ENCODE measurements around the gene ZMIZ2. TPM values are rescaled to one million over a fixed set of nuclear protein-coding genes. Genes with fewer than 3 reads are reported as not detected.
"Not testable (repeated sequence)": the region's sequence is repeated elsewhere in the genome, so short reads cannot be mapped to it uniquely, and the experiment has no call there.

The ZMIZ2 gene, protein sequence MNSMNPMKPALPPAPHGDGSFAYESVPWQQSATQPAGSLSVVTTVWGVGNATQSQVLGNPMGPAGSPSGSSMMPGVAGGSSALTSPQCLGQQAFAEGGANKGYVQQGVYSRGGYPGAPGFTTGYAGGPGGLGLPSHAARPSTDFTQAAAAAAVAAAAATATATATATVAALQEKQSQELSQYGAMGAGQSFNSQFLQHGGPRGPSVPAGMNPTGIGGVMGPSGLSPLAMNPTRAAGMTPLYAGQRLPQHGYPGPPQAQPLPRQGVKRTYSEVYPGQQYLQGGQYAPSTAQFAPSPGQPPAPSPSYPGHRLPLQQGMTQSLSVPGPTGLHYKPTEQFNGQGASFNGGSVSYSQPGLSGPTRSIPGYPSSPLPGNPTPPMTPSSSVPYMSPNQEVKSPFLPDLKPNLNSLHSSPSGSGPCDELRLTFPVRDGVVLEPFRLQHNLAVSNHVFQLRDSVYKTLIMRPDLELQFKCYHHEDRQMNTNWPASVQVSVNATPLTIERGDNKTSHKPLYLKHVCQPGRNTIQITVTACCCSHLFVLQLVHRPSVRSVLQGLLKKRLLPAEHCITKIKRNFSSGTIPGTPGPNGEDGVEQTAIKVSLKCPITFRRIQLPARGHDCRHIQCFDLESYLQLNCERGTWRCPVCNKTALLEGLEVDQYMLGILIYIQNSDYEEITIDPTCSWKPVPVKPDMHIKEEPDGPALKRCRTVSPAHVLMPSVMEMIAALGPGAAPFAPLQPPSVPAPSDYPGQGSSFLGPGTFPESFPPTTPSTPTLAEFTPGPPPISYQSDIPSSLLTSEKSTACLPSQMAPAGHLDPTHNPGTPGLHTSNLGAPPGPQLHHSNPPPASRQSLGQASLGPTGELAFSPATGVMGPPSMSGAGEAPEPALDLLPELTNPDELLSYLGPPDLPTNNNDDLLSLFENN
- total RNA-seq, result 10 to 100 TPM; 25.0 to 32.9 (median 28.6) TPM
- polyA plus RNA-seq, result 10 to 100 TPM; 11.7 to 16.0 (median 15.3) TPM
- long read RNA-seq, donor 1, partial matches to known transcripts, result 0 of 2 reads
- long read RNA-seq, donor 1, other reads (novel, unspliced or antisense), result 2 of 2 reads
- long read RNA-seq, donor 2, partial matches to known transcripts, result 2 of 14 reads
- long read RNA-seq, donor 2, other reads (novel, unspliced or antisense), result 12 of 14 reads

DNA sequence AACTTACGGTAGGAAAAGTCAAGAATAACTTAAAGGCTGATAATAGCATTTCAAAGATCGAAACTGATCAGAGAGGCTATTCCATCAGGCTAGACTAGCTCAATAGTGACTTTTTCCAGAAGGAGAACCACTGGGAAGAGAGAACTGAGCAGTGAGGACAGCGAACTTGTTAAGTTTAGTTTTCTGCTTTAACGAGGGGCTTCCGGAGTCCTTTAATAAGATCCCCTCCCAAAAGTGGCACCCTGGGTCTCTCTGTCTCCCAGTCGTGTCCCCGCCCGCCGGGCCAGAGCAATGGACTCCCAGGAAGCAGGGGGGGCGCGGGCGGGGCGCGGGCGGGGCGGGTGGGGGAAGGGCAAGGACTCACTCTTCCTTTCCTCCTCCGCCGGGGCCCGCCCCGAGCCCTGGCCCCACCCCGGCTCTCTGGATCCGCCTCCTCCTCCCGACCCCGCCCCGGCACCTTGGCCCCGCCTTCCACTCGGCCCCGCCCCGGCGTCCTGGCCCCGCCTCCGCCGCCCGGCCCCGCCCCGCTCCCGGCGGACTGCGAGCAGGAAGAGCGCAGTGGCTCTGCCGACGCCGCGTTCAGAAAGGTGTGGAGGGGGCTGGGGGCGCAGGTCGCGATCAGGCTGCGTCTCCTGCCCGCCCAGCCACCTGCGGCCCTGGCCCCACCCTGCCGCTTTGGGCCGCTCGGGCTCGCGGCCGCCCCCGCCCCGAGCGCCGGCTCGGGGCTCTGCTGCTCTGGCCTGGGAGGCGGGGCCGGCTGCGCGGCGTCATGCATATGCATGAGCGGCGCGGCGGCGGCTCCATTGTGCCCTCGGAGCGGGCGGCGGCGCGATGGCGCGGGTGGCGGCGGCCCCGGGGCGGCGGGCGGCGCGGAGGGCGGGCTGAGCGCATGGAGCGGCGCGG, at the start of gene ZMIZ2:
TSS of gene ZMIZ2 (plus strand) at position 803 of the 903 bp plus-strand sequence. CDS start 7,403 bp downstream, outside the sequence.
- H3K27me3 ChIP-seq (ENCODE audit: insufficient read depth in 3 of 3, low read length in 2 of 3), result no peaks in the 10 kb centered on the region
- peak within 1 kb of the TSS; percentile 99 for H3K27ac ChIP-seq
- intact Hi-C loops (cut with DNase I), result loop anchor here in 1 of 2 donors (5.0 kb wide), 2 partner anchors 41 to 141 kb away; partner anchors contain the start of gene OGDH
- H3K9me3 ChIP-seq, result no peaks in the 10 kb centered on the region
- peaks cover 15% of the 10 kb centered on the region for H3K4me1 ChIP-seq
- H3K4me3 ChIP-seq, result peak within 1 kb of the TSS; percentile 91
- H3K36me3 ChIP-seq (ENCODE audit: insufficient read depth in 1 of 2, low read depth in 1 of 2), result peaks cover 0 to 5% of the 10 kb centered on the region in 2 donors
- peak; percentile 93 to 97 for DNase-seq
- TF ChIP-seq, protein P1, sequence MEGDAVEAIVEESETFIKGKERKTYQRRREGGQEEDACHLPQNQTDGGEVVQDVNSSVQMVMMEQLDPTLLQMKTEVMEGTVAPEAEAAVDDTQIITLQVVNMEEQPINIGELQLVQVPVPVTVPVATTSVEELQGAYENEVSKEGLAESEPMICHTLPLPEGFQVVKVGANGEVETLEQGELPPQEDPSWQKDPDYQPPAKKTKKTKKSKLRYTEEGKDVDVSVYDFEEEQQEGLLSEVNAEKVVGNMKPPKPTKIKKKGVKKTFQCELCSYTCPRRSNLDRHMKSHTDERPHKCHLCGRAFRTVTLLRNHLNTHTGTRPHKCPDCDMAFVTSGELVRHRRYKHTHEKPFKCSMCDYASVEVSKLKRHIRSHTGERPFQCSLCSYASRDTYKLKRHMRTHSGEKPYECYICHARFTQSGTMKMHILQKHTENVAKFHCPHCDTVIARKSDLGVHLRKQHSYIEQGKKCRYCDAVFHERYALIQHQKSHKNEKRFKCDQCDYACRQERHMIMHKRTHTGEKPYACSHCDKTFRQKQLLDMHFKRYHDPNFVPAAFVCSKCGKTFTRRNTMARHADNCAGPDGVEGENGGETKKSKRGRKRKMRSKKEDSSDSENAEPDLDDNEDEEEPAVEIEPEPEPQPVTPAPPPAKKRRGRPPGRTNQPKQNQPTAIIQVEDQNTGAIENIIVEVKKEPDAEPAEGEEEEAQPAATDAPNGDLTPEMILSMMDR (IDR thresholded peaks at IDR 0.05), result no peak
- ATAC-seq, result peak; percentile 98 to 99 (median 98)
- 1 to 2% (median 1%) methylated on average over 38 to 92 of the region's 92 CpGs for WGBS, 3 donors

DNA sequence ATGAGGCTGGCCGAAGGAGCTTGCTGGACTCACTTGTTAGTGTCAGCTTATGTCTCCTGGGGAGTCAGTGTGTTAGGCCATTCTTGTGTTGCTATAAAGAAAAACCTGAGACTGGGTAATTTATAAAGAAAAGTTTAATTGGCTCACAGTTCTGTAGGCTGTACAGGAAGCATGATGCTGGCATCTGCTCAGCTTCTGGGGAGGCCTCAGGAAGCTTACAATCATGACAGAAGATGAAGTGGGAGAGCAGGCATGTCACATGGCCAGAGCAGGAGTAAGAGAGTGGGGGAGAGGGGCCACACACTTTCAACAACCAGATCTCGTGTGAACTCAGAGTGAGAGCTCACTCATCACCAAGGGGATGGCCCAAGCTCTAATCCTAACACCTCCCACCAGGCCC, 49.0 kb upstream of the ZMIZ2 start:
- ATAC-seq; intact Hi-C loops (cut with DNase I); H3K27ac ChIP-seq; H3K27me3 ChIP-seq (ENCODE audit: insufficient read depth in 3 of 3, low read length in 2 of 3); H3K4me1 ChIP-seq; H3K9me3 ChIP-seq; DNase-seq; H3K4me3 ChIP-seq: not testable (repeated sequence)
- peaks cover 18 to 93% of the 10 kb centered on the region in 2 donors for H3K36me3 ChIP-seq (ENCODE audit: insufficient read depth in 1 of 2, low read depth in 1 of 2)
- 92 to 99% (median 92%) methylated on average over 2 of the region's 2 CpGs for WGBS, 3 donors

DNA sequence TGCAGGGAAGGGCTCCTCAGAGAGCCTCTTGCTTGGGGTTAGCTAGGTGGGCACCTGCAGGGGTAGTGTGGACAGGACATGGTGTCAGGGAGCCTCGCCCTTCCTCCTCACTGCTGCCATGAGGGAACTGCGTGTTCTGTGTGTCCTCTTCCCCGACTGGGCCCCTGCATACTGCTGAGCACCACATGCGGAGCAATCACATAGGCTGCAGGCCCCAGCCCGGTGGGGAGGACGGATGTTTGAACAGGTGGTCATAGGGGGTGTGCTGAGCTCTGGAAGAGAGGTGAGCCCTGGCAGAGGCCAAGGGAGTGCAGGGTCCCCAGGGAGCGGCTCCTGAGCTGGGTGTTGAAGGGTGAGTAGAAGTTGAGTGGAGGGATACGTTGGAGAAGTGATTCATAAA, 48.3 kb upstream of the ZMIZ2 start:
- H3K36me3 ChIP-seq (ENCODE audit: insufficient read depth in 1 of 2, low read depth in 1 of 2), result peaks cover 14 to 85% of the 10 kb centered on the region in 2 donors
- 87 to 92% (median 91%) methylated on average over 8 of the region's 8 CpGs for WGBS, 3 donors
- TF ChIP-seq, protein P1 (IDR thresholded peaks at IDR 0.05), result no peak

DNA sequence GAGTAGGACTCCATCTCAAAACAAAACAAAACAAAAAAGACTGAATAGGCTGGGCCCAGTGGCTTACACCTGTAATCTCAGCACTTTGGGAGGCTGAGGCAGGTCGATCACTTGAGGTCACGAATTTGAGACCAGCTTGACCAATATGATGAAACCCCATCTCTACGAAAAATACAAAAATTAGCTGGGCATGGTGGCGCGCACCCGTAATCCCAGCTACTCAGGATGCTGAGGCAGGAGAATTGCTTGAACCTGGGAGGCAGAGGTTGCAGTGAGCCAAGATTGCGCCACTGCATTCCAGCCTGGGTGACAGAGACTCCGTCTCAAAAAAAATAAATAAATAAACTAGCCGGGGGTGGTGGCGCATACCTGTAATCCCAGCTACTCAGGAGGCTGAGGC, 45.3 kb upstream of the ZMIZ2 start:
- peaks cover 6 to 73% of the 10 kb centered on the region in 2 donors for H3K36me3 ChIP-seq (ENCODE audit: insufficient read depth in 1 of 2, low read depth in 1 of 2)
- 85 to 93% (median 87%) methylated on average over 10 of the region's 10 CpGs for WGBS, 3 donors
- H3K27me3 ChIP-seq (ENCODE audit: insufficient read depth in 3 of 3, low read length in 2 of 3); ATAC-seq; H3K27ac ChIP-seq; intact Hi-C loops (cut with DNase I); H3K9me3 ChIP-seq; H3K4me1 ChIP-seq; H3K4me3 ChIP-seq; DNase-seq: not testable (repeated sequence)

More for the DNA sequence above, 48.3 kb upstream of the ZMIZ2 start:
- Histone ChIP-seq H3K4me1 (no peaks in the 10 kb centered on the region), H3K27me3 (ENCODE audit: insufficient read depth in 3 of 3, low read length in 2 of 3) (no peaks in the 10 kb centered on the region), H3K27ac (no peak overlapping the region), H3K4me3 (no peak overlapping the region), H3K9me3 (no peaks in the 10 kb centered on the region)
- ATAC-seq (no peak), DNase-seq (no peak)
- intact Hi-C loops (cut with DNase I), result no loop called here

DNA sequence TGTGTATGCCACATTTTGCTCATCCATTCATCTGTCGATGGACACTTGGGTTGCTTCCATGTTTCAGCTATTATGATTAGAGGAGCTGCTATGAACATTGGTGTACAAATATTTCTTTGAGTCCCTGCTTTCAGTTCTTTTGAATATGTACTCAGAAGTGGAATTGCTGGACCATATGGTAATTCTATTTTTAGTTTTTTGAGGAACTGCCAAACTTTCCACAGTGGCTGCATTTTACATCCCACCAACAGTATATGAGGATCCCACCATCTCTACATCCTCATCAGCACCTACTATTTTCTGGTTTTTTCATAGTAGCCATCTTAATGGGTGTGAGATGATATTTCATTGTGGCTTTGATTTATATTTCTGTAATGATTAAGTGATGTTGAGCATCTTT, 44.7 kb upstream of the ZMIZ2 start:
- WGBS, 3 donors, result 33 to 57% (median 49%) methylated on average over 1 of the region's 1 CpG
- Histone ChIP-seq H3K36me3 (ENCODE audit: insufficient read depth in 1 of 2, low read depth in 1 of 2) (peaks cover 6 to 73% of the 10 kb centered on the region in 2 donors), H3K4me1 (peaks cover 4% of the 10 kb centered on the region)

More for the DNA sequence above, 44.7 kb upstream of the ZMIZ2 start:
- Histone ChIP-seq H3K9me3 (no peaks in the 10 kb centered on the region), H3K4me3 (no peak overlapping the region), H3K27me3 (ENCODE audit: insufficient read depth in 3 of 3, low read length in 2 of 3) (no peaks in the 10 kb centered on the region), H3K27ac (no peak overlapping the region)
- intact Hi-C loops (cut with DNase I), result no loop called here
- no peak for DNase-seq
- no peak for ATAC-seq
- TF ChIP-seq, protein P1 (IDR thresholded peaks at IDR 0.05), result no peak
